Effector memory CD4-positive, alpha-beta T cell (primary cell): Measurements from ENCODE around the gene OGN.

Experiments used
- DNase-seq, 3 donors: peaks; one replicate each; pipeline ENCODE4 v3.0.0-alpha.2; 2020
- H3K27ac ChIP-seq: 2 replicates; pipeline ENCODE4 v1.7.0; 2013; ENCODE audit warnings: mild to moderate bottlenecking, low read length, moderate library complexity; ENCODE audit not compliant: insufficient read depth, poor library complexity, severe bottlenecking
- H3K27me3 ChIP-seq: replicated peaks from 2 replicates; pipeline ENCODE4 v1.7.0; 2013; ENCODE audit warnings: mild to moderate bottlenecking, low read length; ENCODE audit not compliant: insufficient read depth, control insufficient read depth, poor library complexity, severe bottlenecking
- H3K36me3 ChIP-seq: 2 replicates; pipeline ENCODE4 v1.7.0; 2013; ENCODE audit warnings: mild to moderate bottlenecking, low read length, moderate library complexity; ENCODE audit not compliant: control insufficient read depth, insufficient read depth
- H3K4me1 ChIP-seq: 2 replicates; pipeline ENCODE4 v1.7.0; 2013; ENCODE audit warnings: low read length, mild to moderate bottlenecking; ENCODE audit not compliant: control insufficient read depth, insufficient read depth, poor library complexity, severe bottlenecking
- H3K4me3 ChIP-seq: 2 replicates; pipeline ENCODE4 v1.7.0; 2013; ENCODE audit warnings: low read length, low read depth, mild to moderate bottlenecking; ENCODE audit not compliant: insufficient read depth, poor library complexity, severe bottlenecking
- H3K9me3 ChIP-seq: 2 replicates; pipeline ENCODE4 v1.7.0; 2013; ENCODE audit warnings: mild to moderate bottlenecking, low read length, moderate library complexity; ENCODE audit not compliant: control insufficient read depth

Gene OGN

DNA sequence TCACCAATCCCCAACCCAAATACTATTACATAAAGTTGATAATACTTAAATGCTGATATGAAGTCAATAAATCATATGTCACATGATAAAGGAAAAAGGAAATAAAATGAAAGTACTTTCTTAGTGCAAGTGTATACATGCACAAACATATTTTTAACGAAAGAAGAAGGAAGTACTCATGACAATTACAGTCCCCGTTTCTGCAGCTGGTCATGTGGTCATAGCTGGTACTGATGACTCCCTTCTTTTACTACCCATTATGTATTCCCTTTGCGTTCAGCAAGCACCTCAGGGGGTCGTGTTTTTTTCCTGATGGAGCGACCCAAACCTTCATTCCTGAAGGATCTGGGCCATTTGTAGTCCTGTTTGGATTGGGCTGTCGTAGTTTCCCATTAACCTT is 51.3 kb downstream of the OGN start:
- Histone ChIP-seq H3K9me3 (no peaks in the 10 kb centered on the region), H3K27ac (no peak overlapping the region), H3K4me3 (no peak overlapping the region), H3K27me3 (no peaks in the 10 kb centered on the region), H3K36me3 (no peaks in the 10 kb centered on the region), H3K4me1 (no peaks in the 10 kb centered on the region)
- DNase-seq: no peak

DNA sequence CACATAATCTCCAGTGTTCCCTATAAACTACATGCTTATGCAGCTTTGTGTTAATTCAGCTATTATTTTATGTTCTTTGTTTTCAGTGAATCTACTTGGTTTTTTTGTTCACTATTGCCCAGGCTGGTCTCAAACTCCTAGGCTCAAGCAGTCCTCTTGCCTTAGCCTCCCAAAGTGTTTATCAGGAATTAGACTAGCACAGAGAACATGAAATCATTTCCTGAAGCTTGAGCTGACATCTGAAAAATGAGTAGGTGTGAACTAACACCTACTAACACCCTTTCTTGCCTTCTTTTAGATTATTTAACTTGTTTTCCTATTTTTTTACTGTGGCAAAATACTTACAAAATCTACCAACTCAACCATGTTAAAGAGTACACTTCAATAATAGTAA is 53.6 kb downstream of the OGN start:
- no peak for DNase-seq
- H3K36me3 ChIP-seq: no peaks in the 10 kb centered on the region
- H3K4me3 ChIP-seq: no peak overlapping the region
- H3K27ac ChIP-seq: no peak overlapping the region
- H3K27me3 ChIP-seq: no peaks in the 10 kb centered on the region
- no peaks in the 10 kb centered on the region for H3K9me3 ChIP-seq
- no peaks in the 10 kb centered on the region for H3K4me1 ChIP-seq

DNA sequence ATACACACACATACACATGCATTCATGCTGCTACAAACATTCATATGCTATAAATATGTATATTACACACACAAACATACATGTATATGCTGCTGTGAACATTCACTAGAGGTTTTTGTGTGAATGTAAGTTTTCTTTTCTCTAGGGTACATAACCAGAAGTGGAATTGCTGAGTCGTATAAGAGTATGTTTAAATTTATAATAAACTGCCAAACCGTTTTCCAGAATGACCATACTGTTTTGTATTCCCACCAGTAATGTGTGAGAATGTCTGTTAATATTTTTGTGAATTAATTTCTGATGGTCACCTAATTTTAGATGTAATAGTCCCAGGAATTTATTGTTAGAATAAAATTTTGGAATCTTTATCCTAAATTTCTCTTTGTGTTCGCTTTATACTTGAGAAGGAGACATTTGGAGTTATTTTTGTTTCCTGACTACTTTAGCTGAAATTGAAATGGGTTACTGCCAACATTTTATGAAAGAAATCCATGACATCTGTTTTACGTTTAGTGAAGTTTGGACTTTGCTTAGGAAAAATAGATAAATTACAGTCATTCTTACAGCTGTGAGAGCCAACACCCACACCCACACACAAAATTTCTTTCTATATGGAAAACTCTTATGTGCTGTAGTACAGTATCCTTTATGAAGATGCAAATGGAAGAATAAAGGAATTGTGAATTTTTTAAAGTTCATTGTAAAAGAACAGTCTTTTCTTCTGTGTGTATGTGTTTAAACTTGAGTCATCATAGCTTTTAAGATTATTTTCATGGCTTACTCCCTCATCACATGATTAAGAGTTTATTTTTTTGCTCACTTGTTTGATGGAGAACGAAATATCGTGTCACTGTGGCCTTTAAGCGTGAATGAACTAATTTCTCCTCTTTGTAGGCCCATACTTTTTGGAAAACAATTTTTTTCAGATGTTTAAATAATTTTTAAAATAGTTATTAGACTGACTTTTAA is 54.3 kb downstream of the OGN start:
- no peaks in the 10 kb centered on the region for H3K36me3 ChIP-seq
- no peak overlapping the region for H3K27ac ChIP-seq
- H3K9me3 ChIP-seq: no peaks in the 10 kb centered on the region
- no peak overlapping the region for H3K4me3 ChIP-seq
- DNase-seq: no peak
- no peaks in the 10 kb centered on the region for H3K4me1 ChIP-seq
- H3K27me3 ChIP-seq: no peaks in the 10 kb centered on the region

DNA sequence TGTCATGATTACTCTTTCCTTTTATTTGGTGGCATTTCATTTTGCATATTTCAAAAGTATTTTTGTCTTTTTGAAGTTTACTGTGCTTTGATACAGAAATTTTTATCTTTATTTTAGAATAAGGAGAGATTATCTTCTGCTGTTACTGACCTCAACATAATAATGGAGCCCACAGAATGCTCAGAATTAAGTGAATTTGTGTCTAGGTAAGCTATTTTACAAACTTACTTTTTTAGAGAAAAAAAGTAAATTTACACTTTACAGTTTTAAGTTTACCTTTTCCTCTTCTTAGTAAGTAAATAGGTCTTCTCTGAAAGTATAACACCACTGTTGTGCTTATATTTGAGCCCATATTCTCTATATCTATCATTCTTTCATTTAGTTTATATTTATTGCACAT is 58.8 kb downstream of the OGN start:
- H3K9me3 ChIP-seq: no peaks in the 10 kb centered on the region
- H3K27me3 ChIP-seq: no peaks in the 10 kb centered on the region
- H3K36me3 ChIP-seq: no peaks in the 10 kb centered on the region
- no peaks in the 10 kb centered on the region for H3K4me1 ChIP-seq
- no peak for DNase-seq
- H3K4me3 ChIP-seq: no peak overlapping the region
- no peak overlapping the region for H3K27ac ChIP-seq

DNA sequence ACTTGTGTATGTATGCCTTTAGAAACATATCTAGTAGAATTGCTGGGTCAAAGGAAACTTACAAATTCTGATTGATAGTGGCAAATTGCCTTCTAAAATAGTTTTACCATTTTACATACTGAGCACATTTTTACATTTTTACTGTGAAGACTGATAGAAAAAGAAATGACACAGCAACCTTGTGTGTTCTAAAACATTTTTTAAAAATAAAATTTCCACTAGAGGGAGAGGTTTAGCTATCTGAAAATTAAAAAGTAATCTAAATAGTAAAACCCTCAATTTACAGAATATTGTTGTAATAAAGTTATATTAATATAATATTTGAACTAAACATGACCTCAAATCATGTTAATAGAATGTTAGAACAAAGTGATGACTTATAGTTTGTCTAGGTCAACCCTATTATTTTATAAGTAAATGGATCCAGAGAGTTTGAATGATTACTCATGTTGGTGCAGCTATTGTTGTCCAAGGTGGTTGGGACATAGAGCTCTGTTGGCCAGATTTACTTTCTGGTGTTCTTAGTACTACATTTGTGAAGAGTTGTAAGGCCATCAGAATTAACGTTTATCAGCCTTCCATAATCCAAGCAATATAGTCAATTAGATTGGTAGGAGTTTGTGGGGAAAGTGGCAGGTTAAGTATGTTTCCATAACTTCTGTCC is 61.4 kb downstream of the OGN start:
- no peaks in the 10 kb centered on the region for H3K4me1 ChIP-seq
- no peak for DNase-seq
- no peak overlapping the region for H3K27ac ChIP-seq
- no peaks in the 10 kb centered on the region for H3K9me3 ChIP-seq
- no peaks in the 10 kb centered on the region for H3K27me3 ChIP-seq
- peaks cover 5% of the 10 kb centered on the region for H3K36me3 ChIP-seq
- H3K4me3 ChIP-seq: no peak overlapping the region

DNA sequence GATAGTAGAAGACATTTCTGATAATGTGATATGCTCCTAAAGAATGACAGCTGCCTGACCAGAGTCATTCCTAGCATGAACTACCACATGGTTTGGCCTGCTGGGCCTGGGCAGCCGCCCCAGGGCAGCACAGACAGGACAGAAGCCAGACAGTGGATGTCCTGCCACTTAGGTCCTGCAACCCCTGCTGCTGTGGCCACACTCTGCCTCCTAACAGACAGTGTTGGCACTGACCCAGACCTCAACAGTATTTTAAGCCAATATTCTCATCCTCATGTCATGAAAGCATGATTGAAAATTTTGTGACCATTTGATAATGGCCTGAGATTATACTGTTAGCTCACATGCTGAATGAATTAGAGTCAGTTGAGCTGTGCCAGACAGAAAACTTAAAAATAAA is 62.8 kb downstream of the OGN start:
- no peaks in the 10 kb centered on the region for H3K27me3 ChIP-seq
- no peak overlapping the region for H3K4me3 ChIP-seq
- H3K36me3 ChIP-seq: peaks cover 5% of the 10 kb centered on the region
- H3K4me1 ChIP-seq: no peaks in the 10 kb centered on the region
- no peaks in the 10 kb centered on the region for H3K9me3 ChIP-seq
- no peak overlapping the region for H3K27ac ChIP-seq
- DNase-seq: no peak

DNA sequence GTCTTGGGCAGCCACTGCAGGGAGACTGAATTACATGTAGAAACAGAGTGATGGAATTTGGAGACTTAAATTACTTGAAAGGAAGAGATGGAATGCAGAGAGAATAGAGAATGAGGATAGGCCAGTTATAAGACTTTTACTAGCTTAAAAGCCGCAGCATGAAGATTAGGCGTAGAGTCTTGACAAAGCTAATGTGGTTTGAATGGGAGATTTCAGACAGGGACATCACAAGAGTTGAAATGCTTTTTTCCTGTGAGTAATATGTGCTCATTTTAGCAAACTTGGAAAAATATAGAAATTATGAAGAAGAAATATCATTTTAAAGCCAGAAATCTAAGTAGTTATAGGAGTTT is 71.1 kb downstream of the OGN start:
- Histone ChIP-seq H3K27ac (no peak overlapping the region), H3K4me3 (no peak overlapping the region), H3K36me3 (no peaks in the 10 kb centered on the region), H3K27me3 (no peaks in the 10 kb centered on the region), H3K4me1 (no peaks in the 10 kb centered on the region), H3K9me3 (no peaks in the 10 kb centered on the region)
- DNase-seq: no peak
